Measurements from ENCODE around the gene NISCH.
A peak's percentile ranks its signal among the peaks of the same experiment; 100 is the strongest.

Gene NISCH

GRCh38 chr3:52490939-52491526, 35.6 kb downstream of the NISCH start:
- DNase-seq, result no peak

- DNase-seq, result no peak
Measured at GRCh38 chr3:52492059-52492458, 36.7 kb downstream of the NISCH start.

- no peak for DNase-seq
Measured at GRCh38 chr3:52493232-52494017, 38.0 kb downstream of the NISCH start.

GRCh38 chr3:52494445-52494844, 39.0 kb downstream of the NISCH start:
- DNase-seq, result no peak

GRCh38 chr3:52494886-52495495, 39.6 kb downstream of the NISCH start, which contains the start of gene STAB1:
Gene STAB1 (plus strand): TSS chr3:52495338. CDS start chr3:52495414, 76 bp downstream.
- no peak for DNase-seq

- no peak for DNase-seq
Measured at GRCh38 chr3:52495777-52496602, 40.6 kb downstream of the NISCH start.

GRCh38 chr3:52498137-52499054, 43.0 kb downstream of the NISCH start:
- peak; percentile 98 for DNase-seq

- DNase-seq, result no peak
Measured at GRCh38 chr3:52501046-52501445, 45.6 kb downstream of the NISCH start.

GRCh38 chr3:52502001-52502400, 46.6 kb downstream of the NISCH start:
- no peak for DNase-seq

GRCh38 chr3:52502808-52503350, 47.5 kb downstream of the NISCH start:
- no peak for DNase-seq

- DNase-seq, result no peak
Measured at GRCh38 chr3:52503788-52504424, 48.5 kb downstream of the NISCH start.

GRCh38 chr3:52504977-52505376, 49.6 kb downstream of the NISCH start:
- DNase-seq, result no peak

- DNase-seq, result no peak
Measured at GRCh38 chr3:52506266-52506966, 51.0 kb downstream of the NISCH start.

- no peak for DNase-seq
Measured at GRCh38 chr3:52507359-52507758, 52.0 kb downstream of the NISCH start.

- DNase-seq, result no peak
Measured at GRCh38 chr3:52509753-52510328, 54.4 kb downstream of the NISCH start.

- no peak for DNase-seq
Measured at GRCh38 chr3:52511509-52511908, 56.1 kb downstream of the NISCH start.

GRCh38 chr3:52512105-52512504, 56.7 kb downstream of the NISCH start:
- no peak for DNase-seq

GRCh38 chr3:52512727-52513126, 57.3 kb downstream of the NISCH start:
- DNase-seq, result no peak

- DNase-seq, result no peak
Measured at GRCh38 chr3:52513281-52513680, 57.9 kb downstream of the NISCH start.

GRCh38 chr3:52514576-52514975, 59.2 kb downstream of the NISCH start:
- no peak for DNase-seq
